ENCODE measurements around the gene DNAH1. TPM values are rescaled to one million over a fixed set of nuclear protein-coding genes. Genes with fewer than 3 reads are reported as not detected.
A peak's percentile ranks its signal among the peaks of the same experiment; 100 is the strongest.

DNAH1 gene
- total RNA-seq, 1 experiment from 2014 or later: 5.5 TPM

MicroRNAs within 50 kb of the gene (microRNA counts, 767-probe panel; counts per million panel counts)
- 27,418 counts per million, percentile 88 among the panel's probes with 10 or more counts for microRNA hsa-let-7g-5p

Small RNAs within 50 kb of the gene (microRNA-seq; reads per million reads assigned to microRNA genes)
- gene MIR135A1 (ENCODE audit: borderline number of aligned reads) (not detected), gene MIRLET7G (ENCODE audit: borderline number of aligned reads) (57,524 reads per million, percentile 99 among the genes with 10 or more reads in this experiment)

Other genes with a start within 250 kb of the DNAH1 start
- 34.0 TPM for gene POC1A, start 161.9 kb upstream of the DNAH1 start, total RNA-seq (2021; ENCODE audit: unreplicated experiment)
- 74.0 TPM for gene ALAS1, start 118.2 kb upstream of the DNAH1 start, total RNA-seq (2021; ENCODE audit: unreplicated experiment)
- gene TLR9, start 90.7 kb upstream of the DNAH1 start, total RNA-seq (2021; ENCODE audit: unreplicated experiment): 0.15 TPM
- 100 TPM for gene TWF2, start 77.2 kb upstream of the DNAH1 start, total RNA-seq (2021; ENCODE audit: unreplicated experiment)
- gene PPM1M, start 70.6 kb upstream of the DNAH1 start, total RNA-seq (2021; ENCODE audit: unreplicated experiment): 16.6 TPM
- gene WDR82, start 37.7 kb upstream of the DNAH1 start, total RNA-seq (2021; ENCODE audit: unreplicated experiment): 89.7 TPM
- gene GLYCTK, start 28.5 kb upstream of the DNAH1 start, total RNA-seq (2021; ENCODE audit: unreplicated experiment): 9.1 TPM
- gene BAP1, start 93.7 kb downstream of the DNAH1 start, total RNA-seq (2021; ENCODE audit: unreplicated experiment): 72.0 TPM
- gene PHF7, start 94.3 kb downstream of the DNAH1 start, total RNA-seq (2021; ENCODE audit: unreplicated experiment): 10.0 TPM
- gene SEMA3G, start 128.8 kb downstream of the DNAH1 start, total RNA-seq (2021; ENCODE audit: unreplicated experiment): 4.2 TPM
- gene TNNC1, start 137.7 kb downstream of the DNAH1 start, total RNA-seq (2021; ENCODE audit: unreplicated experiment): 2.2 TPM
- 72.8 TPM for gene NISCH, start 139.3 kb downstream of the DNAH1 start, total RNA-seq (2021; ENCODE audit: unreplicated experiment)
- gene STAB1, start 179.0 kb downstream of the DNAH1 start, total RNA-seq (2021; ENCODE audit: unreplicated experiment): 0.44 TPM
- gene NT5DC2, start 217.5 kb downstream of the DNAH1 start, total RNA-seq (2021; ENCODE audit: unreplicated experiment): 125 TPM
- 14.1 TPM for gene UQCC5, start 220.3 kb downstream of the DNAH1 start, total RNA-seq (2021; ENCODE audit: unreplicated experiment)